Esophagus mucosa (tissue), 1 donor: Measurements from ENCODE around the gene IGSF9B. TPM values are rescaled to one million over a fixed set of nuclear protein-coding genes. Genes with fewer than 3 reads are reported as not detected.

Experiments used
- ATAC-seq: fragments of 200-7000 bp; cut with Tn5 transposase; one replicate; pipeline ENCODE4 v1.9.1; 2020
- total RNA-seq: library from RNA; stranded (reverse); gene quantifications from one replicate; pipeline ENCODE4 v1.2.4, GENCODE V29; 2023
- donor health status: DM: yes; HTN: yes; CAD: no.

IGSF9B gene
- total RNA-seq, 1 donor from 2014 or later, result 1.5 TPM

DNA sequence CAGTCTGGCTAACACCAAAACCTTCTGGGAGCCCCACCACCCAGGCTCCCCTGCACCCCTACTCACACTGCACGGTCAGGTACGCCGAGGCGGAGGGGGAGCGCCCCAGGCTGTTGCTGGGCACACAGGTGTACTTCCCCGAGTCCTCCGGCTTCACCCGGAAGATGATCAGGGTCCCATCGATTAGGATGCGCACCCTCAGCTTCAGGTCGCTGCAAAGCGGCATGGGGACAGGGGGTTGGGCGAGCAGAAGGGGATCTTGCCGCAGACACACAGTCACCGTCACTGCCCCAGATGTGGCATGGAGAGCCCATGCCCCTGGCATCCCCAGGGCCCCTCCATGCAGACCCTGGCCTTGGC, 21.2 kb downstream of the IGSF9B start:
- ATAC-seq, result no peak

DNA sequence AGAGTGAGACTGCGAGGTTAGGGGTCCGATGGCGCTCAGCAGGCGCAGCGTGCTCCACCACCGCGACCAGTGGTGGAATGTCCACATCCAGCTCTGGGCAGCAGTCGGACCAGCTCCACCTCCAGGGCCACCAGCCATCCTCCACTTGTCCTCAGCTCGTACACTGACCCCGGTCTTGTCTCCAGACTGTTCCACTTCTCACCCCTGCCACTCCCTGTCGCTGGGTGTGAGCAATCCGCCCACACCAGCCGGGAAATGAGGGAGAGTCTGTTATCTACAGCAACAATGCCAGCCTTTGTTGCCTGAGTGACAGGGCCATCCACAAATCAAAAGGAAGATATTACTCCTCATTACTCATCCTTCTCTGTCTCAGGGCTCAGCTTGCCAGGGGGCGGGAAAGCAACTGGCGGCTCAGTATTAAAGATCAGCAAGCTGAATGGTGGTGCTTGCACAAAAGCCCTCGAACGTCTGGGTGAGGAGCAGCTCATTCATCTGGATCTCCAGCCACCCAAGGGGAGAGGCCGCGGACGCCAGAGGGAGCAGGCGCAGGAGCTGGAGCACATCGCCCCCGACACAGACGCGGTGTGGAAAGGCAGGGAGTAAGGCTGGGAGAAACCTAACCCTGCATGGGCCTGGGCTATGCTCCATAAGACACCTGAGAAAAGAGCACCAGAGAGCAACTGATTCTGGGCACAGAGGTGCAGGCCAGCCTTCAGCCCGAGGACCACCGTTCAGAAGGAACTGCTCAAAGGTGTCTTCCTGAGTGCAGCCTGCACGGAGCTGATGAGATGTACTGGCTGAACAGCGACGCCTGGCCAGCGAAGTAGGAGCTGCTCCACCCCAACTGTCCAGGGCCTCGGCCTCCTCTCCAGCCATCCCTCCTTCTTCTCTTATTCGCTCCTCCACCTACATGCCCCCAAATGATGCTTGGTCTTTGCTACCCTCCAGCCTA, 21.9 kb downstream of the IGSF9B start:
- peak; percentile 93 for ATAC-seq

DNA sequence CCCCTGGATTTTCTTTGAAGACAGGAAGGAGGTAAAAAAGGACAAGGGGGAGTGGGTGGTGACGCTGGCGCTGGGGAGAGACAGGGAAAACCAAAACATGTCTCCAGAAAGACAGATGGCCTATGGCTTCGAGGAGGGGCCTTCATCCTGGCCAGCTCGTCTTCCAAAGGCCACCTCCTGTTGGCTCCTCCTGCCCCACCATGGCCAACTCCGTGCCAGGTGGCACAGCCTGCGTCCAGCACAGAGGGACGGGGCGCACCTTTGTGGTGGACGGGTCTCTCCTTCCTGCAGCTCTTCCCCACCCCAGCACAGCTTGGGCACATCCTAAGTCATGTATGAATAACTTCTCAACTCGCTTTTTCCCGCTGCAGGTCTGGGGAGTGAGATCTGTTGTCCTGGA, 22.7 kb downstream of the IGSF9B start:
- no peak for ATAC-seq

DNA sequence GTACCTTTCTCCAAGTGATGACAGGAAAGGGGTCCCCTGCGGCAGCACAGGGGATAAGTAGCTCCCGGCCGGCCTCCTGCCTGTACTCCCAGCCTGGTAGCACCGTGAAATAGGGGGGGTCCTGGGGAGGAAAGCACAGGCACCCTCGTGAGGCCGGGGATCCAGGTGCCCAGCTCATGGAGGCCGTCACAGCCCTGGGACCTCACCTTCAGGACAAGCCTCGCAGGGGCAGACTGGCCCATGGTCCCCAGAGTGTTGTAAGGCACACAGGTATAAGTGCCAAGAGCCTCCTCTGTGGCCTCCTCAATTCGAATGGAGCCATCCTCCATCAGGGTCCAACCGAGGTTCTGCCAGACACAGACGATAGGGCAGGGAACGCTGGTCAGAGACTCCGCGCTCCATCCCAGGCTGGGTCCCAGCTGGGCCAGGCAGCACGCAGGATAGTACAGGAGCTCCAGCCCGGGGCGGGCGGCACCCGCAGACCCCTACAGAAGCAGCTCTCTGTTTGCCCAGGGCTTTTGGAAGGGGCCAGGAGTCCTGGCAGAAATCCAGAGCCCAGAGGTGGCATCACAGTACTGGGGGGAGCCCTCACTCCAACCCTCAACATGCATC, 25.2 kb downstream of the IGSF9B start:
- no peak for ATAC-seq

DNA sequence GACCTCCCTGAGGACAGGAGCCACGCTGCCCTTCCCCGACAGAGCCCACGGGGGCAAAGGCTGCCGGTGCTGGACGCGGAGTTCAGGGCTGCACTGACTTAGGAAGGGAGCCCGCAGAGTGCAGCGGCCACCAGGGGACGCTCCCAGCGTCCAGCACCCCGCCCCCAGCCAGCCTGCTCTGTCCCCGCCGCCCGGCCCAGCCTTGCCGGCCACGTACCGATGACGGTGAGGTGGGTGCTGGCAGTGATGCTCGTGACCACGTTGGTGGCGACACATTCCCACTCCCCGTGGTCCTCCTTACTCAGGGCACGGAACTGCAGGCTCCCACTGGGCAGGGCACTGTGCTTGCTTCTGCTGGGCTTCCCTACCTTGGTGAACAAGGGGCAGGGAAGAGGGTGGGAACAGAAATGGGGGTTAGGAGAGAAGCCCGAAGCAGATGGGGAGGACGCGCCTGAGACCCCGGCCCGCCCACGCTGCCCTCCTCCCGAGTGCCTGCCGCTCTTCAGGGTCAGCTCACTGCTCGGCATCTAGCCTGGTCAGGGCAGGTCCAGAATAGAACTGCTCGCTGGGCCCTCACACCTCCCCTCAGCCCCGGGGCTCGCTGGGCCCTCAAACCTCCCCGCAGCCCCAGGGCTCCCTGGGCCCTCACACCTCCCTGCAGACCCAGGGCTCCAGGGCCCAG, 25.9 kb downstream of the IGSF9B start:
- ATAC-seq, result no peak

DNA sequence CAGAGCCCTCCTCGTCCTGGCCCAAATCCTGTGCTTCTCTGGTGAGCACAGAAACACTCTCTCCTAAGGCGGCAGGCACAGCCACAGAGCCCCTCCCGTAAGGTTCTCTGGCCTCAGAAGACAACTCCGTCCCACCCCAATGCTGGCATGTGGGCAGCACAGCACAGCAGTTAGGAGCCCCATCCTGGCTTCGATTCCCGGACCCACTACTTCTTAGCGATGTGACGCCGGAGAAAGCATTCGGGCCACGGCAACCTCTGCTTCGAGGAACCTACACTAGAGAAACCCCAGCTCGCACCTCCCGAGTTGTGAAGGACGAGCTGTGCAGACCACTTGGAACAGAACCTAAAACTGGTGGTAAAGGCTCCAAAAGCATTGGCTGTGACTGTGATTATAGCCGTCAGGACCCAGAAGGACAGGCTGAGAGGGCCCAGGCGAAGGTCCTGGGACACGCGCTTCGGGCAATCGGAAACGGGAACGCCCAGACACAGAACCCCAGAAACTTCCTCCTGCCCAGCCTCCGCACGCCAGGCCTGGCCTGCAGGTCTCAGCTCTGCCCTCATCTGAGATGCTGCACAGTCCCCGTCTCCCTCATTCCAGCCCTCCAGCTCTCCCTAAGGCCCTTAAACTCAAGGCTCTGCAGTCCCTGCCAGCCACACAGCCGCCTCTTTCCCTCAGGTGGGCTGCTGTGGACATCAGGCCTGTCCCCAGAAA, 26.6 kb downstream of the IGSF9B start:
- ATAC-seq, result no peak

DNA sequence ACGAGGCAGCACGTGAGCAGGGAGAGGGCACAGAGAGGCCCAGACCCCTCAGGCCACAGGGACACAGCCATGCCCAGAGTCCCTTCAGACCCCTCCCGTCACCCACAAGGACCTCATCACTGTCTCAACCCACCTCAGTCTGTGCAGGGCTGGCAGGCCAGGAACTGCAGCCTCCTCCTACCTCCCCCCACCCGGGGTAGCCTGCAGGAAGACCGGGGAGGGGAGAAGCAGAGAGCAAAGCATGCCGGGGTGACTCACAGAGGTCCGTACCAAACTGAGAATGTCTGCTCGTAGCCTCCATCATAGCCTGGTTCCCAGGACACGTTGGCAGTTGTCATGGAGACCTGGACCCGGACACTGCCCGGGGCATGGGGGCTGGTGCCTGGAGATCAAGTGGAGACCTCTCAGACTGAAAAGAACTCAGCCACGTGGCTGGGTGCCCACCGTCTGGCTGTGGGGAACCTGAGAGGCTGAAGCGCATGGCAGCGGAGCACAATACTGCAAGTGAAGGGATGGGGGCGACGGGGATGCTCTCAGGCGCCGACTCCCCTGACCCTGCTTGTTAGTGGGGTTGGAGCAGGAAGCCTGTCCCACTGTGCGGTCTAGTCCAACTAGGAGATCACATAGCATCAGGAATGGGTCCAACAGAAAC, 27.2 kb downstream of the IGSF9B start:
- no peak for ATAC-seq

DNA sequence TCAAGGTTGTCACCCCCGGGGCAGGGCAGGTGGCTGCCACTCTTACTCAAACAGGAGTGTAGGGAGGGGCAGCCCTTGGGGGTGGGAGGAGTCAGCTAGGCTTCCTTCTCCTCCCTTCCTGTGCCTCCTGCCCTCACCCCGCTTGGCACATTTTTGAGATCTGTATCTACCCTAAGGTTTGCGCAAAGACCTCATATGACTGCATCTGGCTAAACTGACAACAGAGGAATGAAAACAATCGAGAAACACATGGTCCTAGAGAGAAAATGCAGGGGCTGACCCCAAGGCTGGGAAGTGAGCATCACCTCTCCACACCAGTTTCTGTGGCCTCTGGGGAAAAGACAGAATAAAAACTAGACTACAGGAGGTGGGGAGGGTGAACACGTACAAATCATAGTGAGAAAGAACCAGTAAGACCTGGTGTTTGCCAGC, 28.1 kb downstream of the IGSF9B start:
- peak; percentile 63 for ATAC-seq

DNA sequence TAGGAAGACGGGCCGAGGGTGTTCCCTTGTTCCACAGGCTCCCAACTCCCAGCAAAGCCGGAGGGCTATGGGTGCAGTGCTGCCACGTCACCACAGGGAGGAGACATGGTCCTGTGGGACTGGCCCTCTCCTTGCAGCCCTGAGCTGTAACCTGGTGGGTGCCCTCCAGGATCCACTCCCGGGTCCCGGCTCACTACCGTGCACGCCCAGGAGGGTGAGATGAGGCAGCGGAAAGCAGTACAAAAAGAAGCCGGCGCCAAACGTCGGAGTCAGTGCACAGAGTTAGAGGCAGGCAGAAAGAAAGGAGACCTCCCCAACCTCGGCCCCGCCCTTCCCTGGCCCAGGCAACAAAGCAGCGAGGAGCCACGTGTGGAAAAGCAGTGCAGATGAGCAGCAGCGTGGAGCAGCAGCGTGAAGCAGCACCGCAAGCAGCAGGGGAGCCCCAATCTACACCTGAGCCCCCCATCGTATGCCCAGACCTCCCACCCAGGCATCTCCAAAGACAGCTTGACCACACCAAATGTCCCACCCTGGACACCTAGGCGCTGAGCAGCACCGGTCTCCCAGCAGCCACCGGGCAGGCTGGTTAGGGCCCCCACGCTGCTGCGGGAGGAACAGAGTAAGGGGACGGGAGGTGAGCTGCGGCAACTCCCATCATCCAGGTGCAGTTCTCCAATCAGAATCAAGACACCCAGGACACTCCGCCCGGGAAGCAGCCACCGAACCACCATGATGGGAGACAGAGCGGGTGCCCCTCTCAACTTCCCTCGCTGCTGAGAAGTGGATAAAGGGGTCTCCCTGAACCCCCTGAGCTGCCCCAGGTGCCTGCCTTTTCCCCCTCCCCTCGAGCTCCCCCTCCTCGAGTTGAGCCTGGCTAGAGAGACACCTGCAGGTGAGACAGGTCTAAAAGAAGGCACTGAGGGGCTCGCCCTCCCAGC, 28.8 kb downstream of the IGSF9B start:
- ATAC-seq, result peak; percentile 92

DNA sequence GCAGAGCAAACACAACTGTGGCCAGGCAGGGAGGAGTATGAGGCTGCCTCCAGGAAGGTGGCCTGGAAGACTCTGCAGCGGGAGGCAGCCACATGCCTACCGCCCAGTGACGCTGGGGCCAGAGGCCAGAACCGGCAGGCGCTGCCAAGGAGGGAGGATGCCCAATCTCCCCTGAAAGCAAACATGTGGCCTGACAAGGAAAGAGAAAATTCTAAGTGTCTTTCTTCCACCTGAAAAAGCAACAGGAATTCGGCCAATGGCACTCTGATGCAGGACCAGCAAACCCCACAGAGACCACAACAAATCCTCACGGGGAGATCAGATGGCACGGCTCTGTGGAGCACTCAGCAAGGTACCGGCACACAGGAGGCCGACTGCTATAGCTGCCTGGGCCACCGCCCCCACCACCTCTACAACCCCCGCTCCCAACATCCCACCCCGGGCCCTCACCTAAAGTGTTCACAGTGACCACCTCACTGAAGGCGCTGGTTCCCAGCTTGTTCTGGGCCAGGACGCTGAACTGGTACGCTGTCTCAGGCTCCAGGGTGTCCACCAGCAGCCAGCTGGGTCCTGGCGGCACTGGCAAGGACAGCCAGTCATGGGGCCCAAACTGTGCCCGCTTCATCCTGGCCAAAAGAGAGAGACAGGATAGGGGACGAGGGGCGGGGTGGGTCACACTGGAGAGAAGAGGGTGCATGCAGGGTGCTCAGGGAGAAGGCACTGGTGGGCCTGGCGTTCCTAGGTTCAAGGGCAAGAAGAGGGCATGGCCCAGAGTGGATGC, 30.1 kb downstream of the IGSF9B start:
- ATAC-seq, result no peak

DNA sequence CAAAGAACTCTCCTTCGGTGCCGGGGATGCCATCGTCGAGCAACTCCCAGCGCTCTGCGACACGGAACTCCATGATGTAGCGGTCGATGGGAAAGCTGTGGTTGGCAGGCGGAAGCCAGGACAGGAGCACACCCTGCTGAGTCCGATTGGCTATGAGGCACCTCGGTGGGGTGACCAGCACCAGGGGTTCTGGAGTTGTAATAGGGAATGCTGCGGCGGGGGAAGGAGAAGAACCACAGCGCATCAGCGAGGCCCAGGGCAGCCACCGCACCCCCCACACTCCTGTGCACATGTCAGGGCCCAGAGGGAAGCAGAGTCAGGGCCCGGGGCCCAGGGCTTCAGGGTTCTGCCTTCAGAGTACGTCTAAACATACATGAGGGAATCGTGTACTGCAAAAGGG, 31.0 kb downstream of the IGSF9B start:
- no peak for ATAC-seq

DNA sequence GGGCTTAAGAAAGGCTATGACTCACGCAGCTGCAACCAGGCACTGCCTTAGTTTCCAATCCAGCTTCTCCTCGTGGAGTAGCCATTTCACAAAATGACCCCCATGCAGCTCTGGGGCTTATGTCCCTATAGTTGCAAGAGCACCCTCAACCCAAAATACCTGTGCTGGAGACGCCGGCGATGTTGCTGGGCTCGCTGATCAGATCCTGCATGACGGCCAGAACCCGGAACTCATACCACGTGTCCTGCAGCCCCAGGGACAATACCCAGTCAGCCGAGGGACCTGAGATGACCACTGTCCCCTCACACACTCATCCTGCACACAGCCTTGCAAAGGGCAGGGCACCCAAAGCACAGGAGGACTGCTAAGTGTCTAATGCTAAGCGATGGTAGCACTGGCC, 32.1 kb downstream of the IGSF9B start:
- ATAC-seq, result no peak

DNA sequence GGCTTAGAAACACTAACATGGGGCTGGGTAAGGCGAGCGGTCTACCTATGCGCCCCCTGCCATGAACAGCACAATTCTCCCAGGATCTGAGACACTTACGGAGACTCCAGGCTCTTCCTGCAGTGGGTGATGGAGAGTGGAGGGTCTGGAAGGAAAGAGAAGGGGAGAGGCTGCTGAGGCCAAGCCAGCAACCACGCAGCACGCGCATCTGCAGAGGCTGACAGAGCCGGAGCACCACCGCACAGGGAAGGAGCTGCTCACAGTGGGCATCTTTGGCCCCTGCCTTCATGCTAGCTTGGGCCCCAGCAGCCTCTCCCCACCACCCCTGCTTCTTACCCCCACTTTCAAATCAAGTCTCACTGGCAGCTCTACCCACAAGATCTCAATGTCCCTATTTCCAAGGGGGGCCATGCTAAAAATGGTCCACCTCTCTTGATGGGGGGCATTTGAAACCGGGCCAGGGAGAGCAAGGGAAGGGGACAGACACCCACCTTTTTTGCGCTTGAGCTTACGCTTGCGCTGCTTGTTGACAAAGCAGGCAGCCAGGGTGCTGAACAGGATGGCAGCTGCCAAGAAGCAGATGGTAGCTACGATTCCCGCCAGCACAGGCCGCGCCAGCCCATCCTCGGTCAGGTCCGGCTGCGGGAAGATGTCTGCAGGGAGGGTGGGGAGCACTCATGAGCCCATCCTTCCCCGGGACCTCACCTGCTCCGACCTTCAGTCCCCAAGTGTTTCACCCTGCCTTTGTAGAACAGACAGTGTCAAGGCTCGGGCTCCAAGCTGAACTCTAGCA, 34.5 kb downstream of the IGSF9B start:
- ATAC-seq, result no peak

DNA sequence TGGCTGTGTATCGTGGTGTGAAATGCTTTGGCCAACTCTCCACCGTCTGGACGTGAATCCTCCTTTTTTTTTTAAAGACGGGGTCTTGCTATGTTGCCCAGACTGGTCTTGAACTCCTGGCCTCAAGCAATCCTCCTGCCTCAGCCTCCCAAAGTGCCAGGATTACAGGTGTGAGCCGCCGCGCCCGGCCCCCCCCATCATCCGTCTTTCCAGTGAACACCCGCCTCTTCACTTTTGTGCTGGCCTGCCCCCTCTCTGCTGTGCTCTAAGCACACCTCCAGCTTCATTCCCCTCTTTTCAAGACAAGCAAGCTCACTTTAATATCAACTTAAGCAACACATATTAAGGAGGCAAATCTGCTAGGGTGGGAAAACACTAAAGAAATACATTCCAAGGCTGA, 35.3 kb downstream of the IGSF9B start:
- ATAC-seq, result no peak

DNA sequence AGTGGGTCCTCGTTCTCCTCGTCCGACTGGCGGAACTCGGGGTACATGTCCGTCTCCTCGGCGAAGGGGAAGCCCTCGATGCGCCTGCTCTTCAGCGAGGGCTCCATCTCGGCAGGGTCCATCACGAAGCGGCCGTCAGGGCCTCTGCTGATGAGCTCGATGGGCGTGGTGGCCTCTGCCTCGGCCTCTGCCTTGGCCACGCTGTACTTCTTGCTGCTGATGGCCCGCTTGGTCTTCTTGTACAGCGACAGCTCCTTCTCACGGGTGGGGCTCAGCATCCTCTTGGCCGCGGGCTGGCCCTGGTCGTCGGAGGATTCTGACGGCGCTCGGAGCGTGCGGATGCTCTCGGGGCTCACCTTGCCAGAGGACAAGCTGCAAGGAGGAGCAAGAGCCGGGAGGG, 35.7 kb downstream of the IGSF9B start:
- no peak for ATAC-seq

DNA sequence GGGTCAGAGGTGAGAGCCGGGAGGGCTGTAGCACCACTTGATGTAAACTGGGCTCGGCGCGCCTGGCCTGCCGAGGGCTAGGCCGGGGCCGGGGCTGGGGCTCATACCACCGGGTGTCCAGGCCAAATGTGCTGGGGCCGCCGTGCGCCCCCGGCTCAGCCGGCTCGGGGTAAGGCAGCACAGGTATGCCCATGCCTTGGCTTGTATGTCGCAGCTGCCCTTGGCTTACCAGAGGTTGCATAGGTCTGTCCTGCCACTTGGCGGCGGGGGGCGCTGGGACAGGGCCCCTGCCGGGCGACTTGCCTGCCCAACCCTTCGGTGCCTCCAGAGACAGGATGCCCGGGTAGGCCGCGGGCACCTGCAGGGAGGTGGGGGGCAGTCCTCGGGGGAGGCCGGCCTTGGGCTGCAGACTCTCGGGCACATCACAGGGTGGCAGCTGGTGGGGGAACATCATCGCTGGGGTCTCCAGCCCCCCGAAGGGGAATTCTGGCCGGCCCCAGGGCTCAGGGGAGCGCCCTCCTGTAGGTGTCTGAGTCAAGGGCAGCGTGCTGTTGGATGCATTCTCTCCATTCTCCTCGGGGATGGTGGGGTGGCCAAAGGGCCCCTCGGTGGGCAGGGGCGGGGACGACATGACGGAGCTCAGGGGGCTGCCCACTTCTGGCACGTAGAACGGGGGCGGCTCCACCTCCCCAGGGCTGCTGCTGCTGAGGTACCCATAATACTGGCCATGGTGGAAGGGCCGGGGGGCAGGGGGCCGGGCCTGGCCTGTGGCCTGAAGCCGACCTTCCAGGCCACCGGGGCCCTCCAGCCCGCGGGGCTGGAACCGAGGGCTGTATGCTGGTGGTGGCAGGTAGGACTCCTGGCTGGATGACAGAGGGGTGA, 36.4 kb downstream of the IGSF9B start:
- no peak for ATAC-seq

DNA sequence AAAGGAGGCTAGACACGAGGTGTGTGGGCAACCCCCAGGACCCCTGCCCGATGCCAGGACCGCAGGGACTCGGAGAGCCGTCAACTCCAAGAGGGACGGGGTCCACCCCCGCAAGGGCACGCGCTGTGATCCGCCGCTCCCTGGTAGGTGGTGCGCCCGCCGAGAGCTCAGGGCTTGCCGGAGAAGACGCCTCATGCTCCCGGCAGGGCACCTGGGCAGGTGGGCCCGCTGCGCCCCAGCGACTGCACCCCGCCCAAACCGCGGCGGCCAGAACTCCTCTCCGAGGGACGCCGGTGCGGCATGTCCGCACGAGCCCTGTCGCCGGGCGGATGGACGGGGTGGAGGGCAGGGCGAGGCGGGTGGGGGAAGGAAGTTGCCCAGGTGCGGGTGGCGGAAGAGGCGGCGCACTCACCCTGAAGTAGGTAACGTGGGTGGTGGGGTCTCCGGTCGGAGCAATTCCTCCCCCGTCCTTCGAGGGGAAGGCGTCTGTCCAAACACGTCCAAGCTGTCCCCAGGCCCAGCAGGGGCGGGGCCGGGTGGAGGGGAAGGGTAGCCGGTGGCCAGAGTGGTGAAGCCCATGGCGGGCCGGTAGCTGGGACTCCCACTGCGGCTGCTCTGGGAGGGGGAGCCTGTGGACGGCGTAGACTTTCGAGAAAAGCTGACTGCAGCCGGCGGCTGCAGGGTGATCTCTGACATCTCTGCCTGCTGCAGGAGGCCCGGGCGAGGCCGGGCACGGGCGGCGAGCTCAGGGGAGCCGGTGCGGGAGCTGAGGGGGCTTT, 37.2 kb downstream of the IGSF9B start:
- ATAC-seq, result no peak
